GM12878 (cell line): Measurements from ENCODE around the gene TMPRSS9. TPM values are rescaled to one million over a fixed set of nuclear protein-coding genes. Genes with fewer than 3 reads are reported as not detected.
A peak's percentile ranks its signal among the peaks of the same experiment; 100 is the strongest.

Experiments
- ATAC-seq: fragments of 200-7000 bp; cut with Tn5 transposase; 3 replicates; pipeline ENCODE4 v1.9.1; 2020; ENCODE audit warnings: mild to moderate bottlenecking, moderate library complexity
- BruUV-seq: library from RNA; stranded (reverse); fragments of 400-500 nt; replicated peaks from 2 replicates; lab custom pipeline; 2021; lab: Mats Ljungman, UMichigan
- CTCF ChIA-PET: fragments of 300-600 bp; sonication (Branson Sonifier 250); formaldehyde crosslinking; extraction: SDS; loops from one replicate; lab custom pipeline; 2021; ENCODE audit warnings: inconsistent platforms; lab: Yijun Ruan, JAX
- POLR2A ChIA-PET: fragments of 350-600 bp; formaldehyde crosslinking; extraction: SDS; loops from one replicate; lab custom pipeline; 2021; ENCODE audit warnings: inconsistent platforms; lab: Charles Lee
- RAD21 ChIA-PET: fragments of 300-600 bp; sonication (Branson Sonifier 250); formaldehyde crosslinking; loops from one replicate; lab custom pipeline; 2023; ENCODE audit warnings: antibody characterized with exemption; ENCODE audit not compliant: unreplicated experiment; lab: Charles Lee
- SMC1A ChIA-PET: fragments of 300-600 bp; sonication (Branson Sonifier 250); formaldehyde crosslinking; loops from one replicate; lab custom pipeline; 2023; ENCODE audit not compliant: unreplicated experiment, uncharacterized antibody; lab: Charles Lee
- DNase-seq: peaks from one replicate; pipeline ENCODE4 v3.0.0-alpha.2; 2011; ENCODE audit warnings: low read depth, low spot score
- FAIRE-seq: peaks from 3 replicates; lab custom pipeline; 2011; peaks lifted over from hg19 to GRCh38; lab: Jason Lieb, UNC
- H2AFZ ChIP-seq: 2 replicates; pipeline ENCODE4 v1.6.0; 2011; ENCODE audit warnings: low read depth, low read length, control low read depth; ENCODE audit not compliant: control insufficient read depth
- H3K27ac ChIP-seq: 2 replicates; pipeline ENCODE4 v1.5.1; 2011; ENCODE audit warnings: control low read depth; ENCODE audit not compliant: control insufficient read depth, insufficient read depth
- H3K27me3 ChIP-seq, 2 experiments: replicated peaks in 1 of 2; 2 replicates each; pipeline versions ENCODE4 v1.6.0 to v1.6.1; 2011; ENCODE audit warnings: low read length in 1 of 2; ENCODE audit not compliant: control insufficient read depth in 2 of 2, insufficient read depth in 2 of 2
- H3K36me3 ChIP-seq, 2 experiments: 2 replicates each; pipeline ENCODE4 v1.5.1; 2011; ENCODE audit warnings: low read length in 1 of 2; ENCODE audit not compliant: control insufficient read depth in 2 of 2, insufficient read depth in 2 of 2
- H3K4me1 ChIP-seq: 2 replicates; pipeline ENCODE4 v1.6.1; 2011; ENCODE audit warnings: mild to moderate bottlenecking, low read length, moderate library complexity, mixed read lengths; ENCODE audit not compliant: control insufficient read depth, insufficient read depth
- H3K4me2 ChIP-seq: 2 replicates; pipeline ENCODE4 v1.6.0; 2011; ENCODE audit warnings: control low read depth; ENCODE audit not compliant: control insufficient read depth, insufficient read depth
- H3K4me3 ChIP-seq: fragments of 200-600 bp; sonication (generic); 2 replicates; pipeline ENCODE4 v1.5.1; 2016
- H3K79me2 ChIP-seq: 2 replicates; pipeline ENCODE4 v1.6.0; 2011; ENCODE audit warnings: low read length; ENCODE audit not compliant: control insufficient read depth, insufficient read depth
- H3K9ac ChIP-seq: 2 replicates; pipeline ENCODE4 v1.8.0; 2011; ENCODE audit warnings: low read length, control low read depth, mixed read lengths; ENCODE audit not compliant: control insufficient read depth, insufficient read depth
- H3K9me3 ChIP-seq: replicated peaks from 3 replicates; pipeline ENCODE4 v1.5.1; 2011; ENCODE audit warnings: mild to moderate bottlenecking, low read length; ENCODE audit not compliant: control insufficient read depth, insufficient read depth
- H4K20me1 ChIP-seq: 2 replicates; pipeline ENCODE4 v1.6.0; 2011; ENCODE audit not compliant: control insufficient read depth, insufficient read depth
- BHLHE40 ChIP-seq, 2 experiments: fragments of 450-650 bp in 1 of 2; IDR thresholded peaks; 2 replicates each; pipeline ENCODE4 v1.6.1; 2011 to 2017; ENCODE audit warnings: low read depth in 2 of 2, borderline replicate concordance in 1 of 2, improper control_type of control experiment in 1 of 2, low read length in 1 of 2, mild to moderate bottlenecking in 1 of 2
- CBX3 ChIP-seq: fragments of 200-600 bp; sonication (generic); IDR thresholded peaks from 2 replicates; pipeline ENCODE4 v1.6.1; 2016; ENCODE audit warnings: low read depth, borderline replicate concordance
- CEBPZ ChIP-seq: fragments of 150-350 bp; IDR thresholded peaks from 2 replicates; pipeline ENCODE4 v1.6.1; 2016; ENCODE audit warnings: low read depth, low read length
- CHD1 ChIP-seq: IDR thresholded peaks from 2 replicates; pipeline ENCODE4 v1.6.1; 2012; ENCODE audit warnings: low read depth, low read length, improper control_type of control experiment
- CHD4 ChIP-seq: fragments of 200-600 bp; sonication (generic); IDR thresholded peaks from 2 replicates; pipeline ENCODE4 v1.6.1; 2016; ENCODE audit warnings: mild to moderate bottlenecking
- KAT2A ChIP-seq: conservative IDR thresholded peaks from 2 replicates; pipeline ENCODE4 v1.6.1; 2011; ENCODE audit warnings: low read depth, low read length; ENCODE audit not compliant: control insufficient read depth
- PAX8 ChIP-seq: fragments of 450-650 bp; IDR thresholded peaks from 2 replicates; pipeline ENCODE4 v1.6.1; 2017; ENCODE audit warnings: mild to moderate bottlenecking, moderate library complexity
- PML ChIP-seq: IDR thresholded peaks from 2 replicates; pipeline ENCODE4 v1.6.1; 2012; ENCODE audit warnings: low read length, inconsistent platforms
- POLR2AphosphoS5 ChIP-seq: IDR thresholded peaks from 2 replicates; pipeline ENCODE4 v1.6.1; 2011; ENCODE audit warnings: mild to moderate bottlenecking, low read length, inconsistent platforms
- POU2F2 ChIP-seq: IDR thresholded peaks from 3 replicates; pipeline ENCODE4 v1.6.1; 2011; ENCODE audit warnings: low read depth, mild to moderate bottlenecking, low read length, borderline replicate concordance
- RAD51 ChIP-seq: fragments of 450-650 bp; IDR thresholded peaks from 2 replicates; pipeline ENCODE4 v1.6.1; 2016; ENCODE audit warnings: moderate library complexity, mild to moderate bottlenecking, inconsistent platforms
- SIN3A ChIP-seq: IDR thresholded peaks from 2 replicates; pipeline ENCODE4 v1.6.1; 2012; ENCODE audit warnings: low read depth, low read length, improper control_type of control experiment
- STAT1 ChIP-seq: fragments of 450-650 bp; conservative IDR thresholded peaks from 2 replicates; pipeline ENCODE4 v1.6.1; 2014; ENCODE audit warnings: antibody characterized with exemption, mild to moderate bottlenecking
- YBX1 ChIP-seq: fragments of 450-650 bp; IDR thresholded peaks from 2 replicates; pipeline ENCODE4 v1.6.1; 2016; ENCODE audit warnings: antibody characterized with exemption
- ZNF384 ChIP-seq: IDR thresholded peaks from 2 replicates; pipeline ENCODE4 v1.6.1; 2012; ENCODE audit warnings: low read depth, mild to moderate bottlenecking, low read length, improper control_type of control experiment, borderline replicate concordance
- ZNF592 ChIP-seq: fragments of 450-650 bp; IDR thresholded peaks from 2 replicates; pipeline ENCODE4 v1.6.1; 2017; ENCODE audit warnings: mild to moderate bottlenecking, moderate library complexity
- WGBS: methylation state at CpG from one replicate; pipeline ENCODE4 v1.1.6; 2016; ENCODE audit warnings: low lambda C conversion rate; ENCODE audit not compliant: insufficient replicate concordance, insufficient coverage; ENCODE audit errors: missing lambda C conversion rate; 5-methylcytosine and 5-hydroxymethylcytosine counted together
- in situ Hi-C: fragments of 300-500 bp; cut with MboI; formaldehyde crosslinking; loops from 9 replicates; pipeline ENCODE4 v1.14.3; 2018; ENCODE audit warnings: mixed read lengths
- intact Hi-C: fragments of 100-400 bp; cut with micrococcal nuclease; formaldehyde crosslinking; loops from one replicate; pipeline ENCODE4 v1.14.2; 2022; ENCODE audit not compliant: unreplicated experiment
- polyA plus RNA-seq, 11 experiments: library from polyadenylated mRNA; depleted of rRNA in 4 of 11; unstranded in 6 of 11; stranded (reverse) in 5 of 11; fragments of >200 nt; fragmentation: Nextera tagmentation in 4 of 11; fragmentation: Illumina TruSeq in 1 of 11; extraction: Ambion mirVana in 4 of 11; extraction: Trizol in 1 of 11; gene quantifications; 1 replicate in 1 of 11; 2 replicates in 10 of 11; pipeline versions ENCODE4 v1.2.1 to v1.2.3, GENCODE V29; 2011 to 2016; ENCODE audit warnings: inconsistent platforms in 2 of 11, missing spikeins in 2 of 11, low read depth in 1 of 11
- total RNA-seq, 4 experiments: library from RNA; depleted of rRNA in 3 of 4; stranded (reverse); fragments of >200 nt in 3 of 4; fragmentation: Illumina TruSeq in 1 of 4; extraction: Trizol in 1 of 4; gene quantifications; 2 replicates each; pipeline versions ENCODE4 v1.2.1 to v1.2.3, GENCODE V29; 2013 to 2021

TMPRSS9 gene
- total and polyA plus RNA-seq, 10 of the 15 experiments (the other 5 are each of a cell fraction or from before 2014, with no cell fraction given) = 0.24 TPM; not detected in 9

DNA sequence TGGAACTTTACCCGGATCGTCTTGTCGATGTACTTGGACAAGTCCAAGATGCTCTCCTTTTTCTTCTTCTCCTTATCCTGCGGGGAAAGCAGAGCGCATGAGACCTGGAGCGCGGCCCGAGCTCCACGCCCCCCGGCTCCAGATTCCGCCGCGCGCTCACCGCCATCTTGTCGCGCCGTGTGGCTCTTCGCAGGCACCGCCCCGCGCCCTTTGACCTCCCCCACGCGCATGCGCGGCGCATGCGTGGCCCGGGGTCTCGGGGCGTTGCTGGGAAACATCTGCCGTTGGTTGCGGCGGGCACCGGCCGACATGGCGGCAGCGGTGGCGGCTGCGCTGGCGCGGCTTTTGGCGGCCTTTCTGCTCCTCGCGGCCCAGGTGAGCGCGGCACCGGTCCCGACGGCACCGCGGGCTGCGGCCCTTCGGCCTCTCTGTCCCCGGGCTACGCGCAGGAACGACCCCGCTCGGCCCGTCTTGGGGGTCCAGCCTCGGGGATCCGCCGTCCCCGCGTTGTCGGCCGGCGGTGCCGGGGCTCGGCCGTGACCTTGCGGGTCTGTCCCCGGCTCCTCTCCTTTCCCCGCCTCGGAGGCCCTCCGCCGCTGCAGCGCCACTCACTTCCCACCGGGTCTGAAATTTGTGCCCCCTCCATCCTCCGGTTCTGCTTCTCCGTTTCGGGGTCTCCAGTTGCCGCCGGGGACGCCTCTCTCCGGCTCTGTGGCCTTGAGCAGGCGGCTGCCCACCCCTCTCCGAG lies 31.5 kb upstream of the TMPRSS9 start, which contains the start of the genes LSM7 and SPPL2B:
TSS of gene LSM7 (minus strand) at position 186 of the 748 bp plus-strand sequence. CDS start at position 166, 20 bp downstream.
TSS of gene SPPL2B (plus strand) at position 284 of the 748 bp plus-strand sequence. CDS start at position 310, 26 bp downstream.
- Histone ChIP-seq H3K36me3 (no peaks in the 10 kb centered on the region), H3K9ac (peak within 1 kb of the TSS; percentile 72), H3K27me3 (no peaks in the 10 kb centered on the region), H3K79me2 (peaks cover 61% of the 10 kb centered on the region), H2AFZ (peak within 1 kb of the TSS; percentile 72), H3K4me2 (peak within 1 kb of the TSS; percentile 90), H3K4me1 (peaks cover 35% of the 10 kb centered on the region), H3K27ac (peak within 1 kb of the TSS; percentile 76), H3K9me3 (no peaks in the 10 kb centered on the region), H3K4me3 (peak within 1 kb of the TSS; percentile 90), H4K20me1 (0 out of 2 replicates have a peak, but pooled peaks cover 3% of the 10 kb centered on the region)
- ATAC-seq (peak; percentile 66), FAIRE-seq (peak; percentile 84), DNase-seq (peak; percentile 64)
- intact Hi-C loops (loop anchor here (1.0 to 5.0 kb wide), 4 partner anchors 39 to 294 kb away; partner anchors contain the start of genes PLEKHJ1 and SF3A2), in situ Hi-C loops (no loop called here)
- SMC1A ChIA-PET = interaction anchor here (0.6 to 1.7 kb wide), 7 partner anchors 40 to 292 kb away, joined by 3 to 8 read pairs (median 3); no protein-coding TSS in a partner anchor
- BruUV-seq = no TSS peak
- POLR2A ChIA-PET = interaction anchor here (0.6 to 1.9 kb wide), 11 partner anchors 12 to 292 kb away, joined by 3 to 7 read pairs (median 4); partner anchors contain the start of gene GADD45B
- RAD21 ChIA-PET = interaction anchor here (0.9 to 1.6 kb wide), 5 partner anchors 39 to 172 kb away, joined by 3 to 10 read pairs (median 3); no protein-coding TSS in a partner anchor
- CTCF ChIA-PET = interaction anchor here (1.0 to 2.1 kb wide), 8 partner anchors 12 to 283 kb away, joined by 3 to 11 read pairs (median 4); no protein-coding TSS in a partner anchor
- under 1% methylated on average over 74 of the region's 89 CpGs for WGBS
- TF ChIP-seq RAD51 (no peak), BHLHE40 (IDR thresholded peaks at IDR 0.05; ENCODE audit: borderline replicate concordance in 1 of 2, low read depth in 2 of 2, low read length in 1 of 2) (peak; percentile 6 to 55; a peak in 1 of 4 replicates), CHD1 (no peak; the same call in 1 of the 2 replicates), CEBPZ (no peak), PML (peak; percentile 73; the same call in 1 of the 2 replicates), CHD4 (no peak), POU2F2 (no peak), STAT1 (no peak), YBX1 (no peak), POLR2AphosphoS5 (peak; percentile 90), ZNF592 (no peak), CBX3 (no peak), PAX8 (no peak), SIN3A (peak; percentile 94), KAT2A (no peak), ZNF384 (no peak)
